HEK293T (cell line): ENCODE results near the gene STX16.

Experiments used
- FOXA1 ChIP-seq: fragments of 450-650 bp; IDR thresholded peaks from 2 replicates; pipeline ENCODE4 v1.6.1; 2016; ENCODE audit warnings: mild to moderate bottlenecking
- LEF1 ChIP-seq: fragments of 450-650 bp; IDR thresholded peaks from 2 replicates; pipeline ENCODE4 v1.6.1; 2017; ENCODE audit warnings: mild to moderate bottlenecking, borderline replicate concordance
- SUZ12 ChIP-seq: fragments of 450-650 bp; IDR thresholded peaks from 2 replicates; pipeline ENCODE4 v1.6.1; 2016; ENCODE audit warnings: mild to moderate bottlenecking

DNA sequence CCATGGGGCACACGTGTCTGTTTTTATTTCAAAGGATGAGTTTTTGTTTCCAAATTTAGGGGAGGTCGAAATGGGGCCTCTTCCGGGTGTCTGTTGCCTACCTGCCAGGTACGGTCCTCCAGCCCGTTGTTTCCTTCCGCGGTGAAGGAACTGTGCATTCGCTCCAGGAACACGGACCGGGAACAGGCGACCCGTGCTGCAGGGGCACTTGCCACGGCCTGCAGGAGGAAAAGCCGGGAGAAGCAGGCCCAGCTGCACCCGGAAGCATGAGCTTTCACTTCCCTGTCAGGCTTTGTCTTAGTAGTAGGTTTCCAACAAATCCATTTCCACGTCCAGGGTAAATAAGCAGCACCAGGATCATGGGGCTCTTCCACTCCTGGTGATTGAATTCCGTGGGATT, 24.6 kb downstream of the STX16 start:
- TF ChIP-seq FOXA1 (no peak), SUZ12 (no peak), LEF1 (no peak)
